ENCODE results near the gene RBM28. TPM values are rescaled to one million over a fixed set of nuclear protein-coding genes. Genes with fewer than 3 reads are reported as not detected.

RBM28 gene
- total and polyA plus RNA-seq, 4 donors, result 5.0 to 41.5 (median 32.3) TPM

- H3K27ac ChIP-seq (ENCODE audit: low read depth in 1 of 2, low read length in 2 of 2), result no peak overlapping the region
- intact Hi-C loops (cut with DNase I), result no loop called here
- DNase-seq (no peak), ATAC-seq (ENCODE audit: low FRiP score) (no peak)
- no peaks in the 10 kb centered on the region for H3K9me3 ChIP-seq (ENCODE audit: control insufficient read depth, low read length)
- H3K4me1 ChIP-seq (ENCODE audit: control insufficient read depth in 1 of 2, insufficient read depth in 2 of 2, low read length in 2 of 2), result no peaks in the 10 kb centered on the region
- no peaks in the 10 kb centered on the region for H3K36me3 ChIP-seq (ENCODE audit: control insufficient read depth in 1 of 2, insufficient read depth in 2 of 2, low read length in 1 of 2)
- no peak overlapping the region for H3K4me3 ChIP-seq (ENCODE audit: low read length in 2 of 2)
- 73 to 77% methylated on average over 12 to 14 of the region's 14 CpGs for WGBS, 2 donors
- no peaks in the 10 kb centered on the region for H3K27me3 ChIP-seq (ENCODE audit: control insufficient read depth in 1 of 2, insufficient read depth in 2 of 2, low read length in 1 of 2)
These were observed 86.2 kb downstream of the RBM28 start for GRCh38 chr7:128257458-128257857.

DNA sequence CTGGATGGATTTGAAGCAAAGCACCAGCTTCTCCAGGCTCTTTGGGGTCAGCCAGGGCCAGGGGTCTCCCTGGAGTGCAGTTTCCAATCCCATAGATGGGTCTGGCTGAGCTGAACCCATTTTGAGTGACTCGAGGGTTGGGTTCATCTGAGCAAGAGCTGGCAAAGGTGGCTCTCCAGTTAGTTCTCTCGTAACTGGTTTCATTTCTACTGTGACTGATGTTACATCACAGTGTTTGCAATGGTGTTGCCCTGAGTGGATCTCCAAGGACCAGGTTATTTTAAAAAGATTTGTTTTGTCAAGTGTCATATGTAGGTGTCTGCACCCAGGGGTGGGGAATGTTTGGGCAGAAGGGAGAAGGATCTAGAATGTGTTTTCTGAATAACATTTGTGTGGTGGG lies 88.4 kb downstream of the RBM28 start:
- intact Hi-C loops (cut with DNase I), result no loop called here
- WGBS, 2 donors, result 75 to 82% methylated on average over 2 of the region's 2 CpGs

GRCh38 chr7:128254470-128254869 lies 89.2 kb downstream of the RBM28 start:
- WGBS, 2 donors, result 79 to 85% methylated on average over 5 of the region's 5 CpGs
- H3K4me3 ChIP-seq (ENCODE audit: low read length in 2 of 2), result no peak overlapping the region
- H3K9me3 ChIP-seq (ENCODE audit: control insufficient read depth, low read length), result no peaks in the 10 kb centered on the region
- DNase-seq, result peak in 1 of 2 donors; percentile 30
- intact Hi-C loops (cut with DNase I), result no loop called here
- no peaks in the 10 kb centered on the region for H3K27me3 ChIP-seq (ENCODE audit: control insufficient read depth in 1 of 2, insufficient read depth in 2 of 2, low read length in 1 of 2)
- no peak for ATAC-seq (ENCODE audit: low FRiP score)
- no peak overlapping the region for H3K27ac ChIP-seq (ENCODE audit: low read depth in 1 of 2, low read length in 2 of 2)
- no peaks in the 10 kb centered on the region for H3K4me1 ChIP-seq (ENCODE audit: control insufficient read depth in 1 of 2, insufficient read depth in 2 of 2, low read length in 2 of 2)
- H3K36me3 ChIP-seq (ENCODE audit: control insufficient read depth in 1 of 2, insufficient read depth in 2 of 2, low read length in 1 of 2), result no peaks in the 10 kb centered on the region

More for the DNA sequence above, 88.4 kb downstream of the RBM28 start:
- Histone ChIP-seq H3K4me1 (ENCODE audit: control insufficient read depth in 1 of 2, insufficient read depth in 2 of 2, low read length in 2 of 2) (no peaks in the 10 kb centered on the region), H3K9me3 (ENCODE audit: control insufficient read depth, low read length) (no peaks in the 10 kb centered on the region), H3K27me3 (ENCODE audit: control insufficient read depth in 1 of 2, insufficient read depth in 2 of 2, low read length in 1 of 2) (no peaks in the 10 kb centered on the region), H3K36me3 (ENCODE audit: control insufficient read depth in 1 of 2, insufficient read depth in 2 of 2, low read length in 1 of 2) (no peaks in the 10 kb centered on the region), H3K4me3 (ENCODE audit: low read length in 2 of 2) (no peak overlapping the region), H3K27ac (ENCODE audit: low read depth in 1 of 2, low read length in 2 of 2) (no peak overlapping the region)
- no peak for ATAC-seq (ENCODE audit: low FRiP score)
- DNase-seq, result no peak

DNA sequence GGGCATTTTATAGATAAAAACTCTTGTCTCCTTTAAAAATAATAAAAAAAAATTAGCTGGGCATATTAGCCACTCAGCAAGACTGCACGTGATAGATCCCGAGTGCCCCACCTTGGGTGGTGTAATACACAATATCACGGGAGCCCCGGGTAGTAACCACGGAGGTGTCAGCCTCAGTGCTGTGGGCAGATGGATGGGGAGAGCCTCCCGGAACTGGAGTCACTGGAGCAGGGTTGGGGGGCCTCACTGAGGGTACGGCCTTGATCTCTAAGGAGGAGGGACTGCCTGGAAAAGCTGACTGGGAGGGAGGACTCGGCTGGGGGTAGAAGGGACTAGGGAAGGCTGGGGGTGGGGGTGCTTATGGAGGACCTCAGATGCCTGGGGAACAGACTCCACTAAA lies 90.0 kb downstream of the RBM28 start:
- DNase-seq (peak in 1 of 2 donors; percentile 33), ATAC-seq (ENCODE audit: low FRiP score) (no peak)
- H3K36me3 ChIP-seq (ENCODE audit: control insufficient read depth in 1 of 2, insufficient read depth in 2 of 2, low read length in 1 of 2), result no peaks in the 10 kb centered on the region
- intact Hi-C loops (cut with DNase I), result no loop called here
- H3K4me3 ChIP-seq (ENCODE audit: low read length in 2 of 2), result no peak overlapping the region
- H3K27me3 ChIP-seq (ENCODE audit: control insufficient read depth in 1 of 2, insufficient read depth in 2 of 2, low read length in 1 of 2), result no peaks in the 10 kb centered on the region
- H3K4me1 ChIP-seq (ENCODE audit: control insufficient read depth in 1 of 2, insufficient read depth in 2 of 2, low read length in 2 of 2), result no peaks in the 10 kb centered on the region
- 87 to 91% methylated on average over 8 of the region's 8 CpGs for WGBS, 2 donors
- no peaks in the 10 kb centered on the region for H3K9me3 ChIP-seq (ENCODE audit: control insufficient read depth, low read length)
- no peak overlapping the region for H3K27ac ChIP-seq (ENCODE audit: low read depth in 1 of 2, low read length in 2 of 2)

GRCh38 chr7:128251337-128251736 lies 92.4 kb downstream of the RBM28 start:
- no peak for DNase-seq
- H3K4me3 ChIP-seq (ENCODE audit: low read length in 2 of 2), result no peak overlapping the region
- ATAC-seq (ENCODE audit: low FRiP score), result no peak
- no peaks in the 10 kb centered on the region for H3K4me1 ChIP-seq (ENCODE audit: control insufficient read depth in 1 of 2, insufficient read depth in 2 of 2, low read length in 2 of 2)
- no peaks in the 10 kb centered on the region for H3K36me3 ChIP-seq (ENCODE audit: control insufficient read depth in 1 of 2, insufficient read depth in 2 of 2, low read length in 1 of 2)
- H3K9me3 ChIP-seq (ENCODE audit: control insufficient read depth, low read length), result no peaks in the 10 kb centered on the region
- H3K27ac ChIP-seq (ENCODE audit: low read depth in 1 of 2, low read length in 2 of 2), result no peak overlapping the region
- WGBS, 2 donors, result 62 to 74% methylated on average over 4 of the region's 4 CpGs
- intact Hi-C loops (cut with DNase I), result no loop called here
- no peaks in the 10 kb centered on the region for H3K27me3 ChIP-seq (ENCODE audit: control insufficient read depth in 1 of 2, insufficient read depth in 2 of 2, low read length in 1 of 2)

Other genes with a start within 250 kb of the RBM28 start
- gene LEP, start 102.6 kb downstream of the RBM28 start, total RNA-seq, result under 1 TPM; 0.45 to 0.97 TPM
- gene LEP, start 102.6 kb downstream of the RBM28 start, polyA plus RNA-seq, result under 1 TPM in 1 of 2 donors, not detected in 1; 0.05 TPM
- 1 to 10 TPM in 1 of 2 donors, under 1 TPM in 1; 0.23 to 5.8 TPM for gene PRRT4, start 17.8 kb upstream of the RBM28 start, total RNA-seq
- gene PRRT4, start 17.8 kb upstream of the RBM28 start, polyA plus RNA-seq, result under 1 TPM in 1 of 2 donors, not detected in 1; 0.28 TPM
- 10 to 100 TPM; 41.5 to 60.1 TPM for gene IMPDH1, start 66.1 kb upstream of the RBM28 start, total RNA-seq
- gene IMPDH1, start 66.1 kb upstream of the RBM28 start, polyA plus RNA-seq, result 10 to 100 TPM; 21.0 to 40.0 TPM
- 10 to 100 TPM in 1 of 2 donors, 1 to 10 TPM in 1; 9.1 to 36.8 TPM for gene HILPDA, start 112.0 kb upstream of the RBM28 start, total RNA-seq
- 10 to 100 TPM in 1 of 2 donors, 1 to 10 TPM in 1; 4.1 to 11.7 TPM for gene HILPDA, start 112.0 kb upstream of the RBM28 start, polyA plus RNA-seq
- 10 to 100 TPM; 22.7 to 23.8 TPM for gene METTL2B, start 132.8 kb upstream of the RBM28 start, total RNA-seq
- 1 to 10 TPM; 7.0 to 9.4 TPM for gene METTL2B, start 132.8 kb upstream of the RBM28 start, polyA plus RNA-seq

All from aorta (tissue), 5 donors.